NCI-H128 (cell line): ENCODE data around the gene CADM1.

Source experiments
- DNase-seq: peaks from one replicate; lab custom pipeline; 2025; ENCODE audit not compliant: unreplicated experiment; lab: John Stamatoyannopoulos, UW

The CADM1 gene

GRCh38 chr11:115290479-115290878 lies 213.7 kb downstream of the CADM1 start:
- no peak for DNase-seq

DNA sequence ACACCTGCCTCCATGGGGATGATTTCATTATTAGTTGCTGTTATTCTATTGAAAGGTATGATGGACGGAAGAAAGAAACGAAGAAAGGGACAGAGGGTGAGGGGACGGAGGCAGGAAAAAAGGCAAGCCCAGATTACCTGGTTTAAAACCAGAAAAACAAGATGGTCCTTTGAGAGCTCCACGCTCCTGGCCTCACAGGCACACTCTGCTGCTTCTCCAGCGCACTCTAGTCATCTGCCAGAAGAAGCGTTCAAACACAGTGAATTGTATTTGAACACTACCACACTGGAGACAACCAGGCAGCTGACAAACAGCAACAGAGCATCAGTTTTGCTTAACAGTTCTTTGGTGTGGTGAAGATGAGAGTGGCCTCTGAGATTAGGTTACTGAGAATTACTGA lies 216.9 kb downstream of the CADM1 start:
- no peak for DNase-seq

DNA sequence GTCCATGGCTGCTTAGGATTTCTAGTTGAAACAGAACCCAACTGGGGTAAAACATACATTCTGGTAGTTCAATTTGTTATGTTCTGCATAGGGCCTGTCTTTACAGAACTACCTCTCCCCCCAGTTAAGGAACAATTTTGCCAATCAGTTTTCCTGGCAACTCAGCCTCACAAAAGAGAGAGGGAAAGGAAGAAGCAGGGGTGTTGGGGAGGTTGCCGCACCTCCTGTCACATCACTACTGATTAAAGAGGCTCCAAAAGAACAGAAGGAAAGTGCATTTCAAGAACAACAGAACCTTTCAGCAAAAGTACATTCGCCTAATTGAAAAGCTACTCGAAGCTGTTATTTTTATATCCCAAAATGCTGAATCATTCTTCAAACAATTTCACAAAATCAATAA lies 217.6 kb downstream of the CADM1 start:
- DNase-seq: no peak

DNA sequence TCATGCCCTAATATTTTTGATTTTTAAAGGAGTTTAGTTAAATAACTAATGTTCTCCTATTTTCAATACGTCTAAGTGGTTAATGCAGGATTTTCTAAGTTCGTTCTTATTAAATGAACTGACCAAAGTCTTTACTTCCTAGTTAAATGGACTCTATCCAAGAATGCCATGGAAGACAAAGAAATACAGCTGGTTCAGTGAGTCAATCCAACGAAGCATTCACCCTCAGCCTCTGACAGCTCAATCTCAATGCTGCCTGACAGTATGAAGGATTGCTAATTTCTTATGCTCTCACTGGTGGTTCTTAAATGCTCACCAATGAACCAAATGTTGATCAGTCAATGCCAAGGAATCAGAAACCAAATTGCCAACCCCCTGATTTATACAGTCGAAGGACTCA lies 219.4 kb downstream of the CADM1 start:
- DNase-seq: no peak

- DNase-seq: no peak
Observed at GRCh38 chr11:115282923-115283322, 221.3 kb downstream of the CADM1 start.

DNA sequence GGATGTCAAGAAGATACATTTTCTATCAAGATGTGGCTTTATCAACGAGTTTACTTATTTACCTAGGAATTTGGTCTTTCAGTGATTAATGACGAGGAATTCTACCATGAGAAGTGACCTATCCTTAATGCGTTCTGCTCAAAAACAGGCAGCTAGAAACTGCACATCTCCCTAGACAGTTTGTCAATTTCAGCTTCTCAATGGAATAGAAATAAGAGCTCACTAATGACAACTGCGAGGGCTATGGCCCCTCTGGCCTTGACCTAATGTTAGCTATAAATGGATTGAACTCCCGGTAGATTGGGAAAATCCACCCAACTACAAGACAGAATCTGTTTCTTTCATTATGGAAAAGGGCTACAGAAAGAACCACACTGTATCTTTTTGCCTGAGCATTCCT lies 223.4 kb downstream of the CADM1 start:
- no peak for DNase-seq

GRCh38 chr11:115279813-115280761 lies 224.1 kb downstream of the CADM1 start:
- no peak for DNase-seq

DNA sequence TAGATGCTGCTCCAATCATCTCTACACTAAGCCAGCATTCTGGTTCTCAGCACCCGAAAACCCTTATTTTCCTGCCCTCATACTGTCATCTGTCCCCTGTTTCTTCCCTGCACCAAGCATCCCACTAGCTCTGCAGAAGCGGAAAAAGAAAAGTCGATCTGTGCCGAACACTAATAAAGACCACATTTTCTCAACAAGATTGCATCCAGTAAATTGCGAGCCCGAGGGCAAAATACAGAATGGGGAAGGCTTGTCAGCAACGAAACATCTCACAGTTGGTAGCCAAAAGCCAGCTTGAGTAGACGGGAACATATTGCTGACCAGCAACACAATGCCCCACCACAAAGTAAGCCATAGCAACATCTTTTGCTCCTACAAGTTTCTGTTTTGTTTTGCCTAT lies 227.4 kb downstream of the CADM1 start:
- no peak for DNase-seq

DNA sequence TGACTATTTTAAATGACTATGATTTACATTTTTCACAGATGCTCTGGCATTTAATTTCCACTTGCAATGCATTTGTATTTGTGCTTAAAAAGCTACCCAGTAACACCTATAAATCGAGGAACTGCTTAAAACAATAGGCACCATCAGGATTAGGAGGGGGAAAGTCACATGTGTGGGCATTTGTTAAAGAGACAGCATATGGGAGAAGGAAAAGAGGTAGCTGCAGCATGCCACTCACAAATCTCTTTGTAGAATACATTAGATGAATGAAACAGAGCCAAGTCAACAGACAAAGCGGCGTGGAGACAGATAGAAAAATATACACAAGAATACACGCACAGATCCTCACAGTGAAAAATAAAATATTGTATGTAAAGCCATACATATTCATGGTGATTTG lies 228.0 kb downstream of the CADM1 start:
- no peak for DNase-seq

DNA sequence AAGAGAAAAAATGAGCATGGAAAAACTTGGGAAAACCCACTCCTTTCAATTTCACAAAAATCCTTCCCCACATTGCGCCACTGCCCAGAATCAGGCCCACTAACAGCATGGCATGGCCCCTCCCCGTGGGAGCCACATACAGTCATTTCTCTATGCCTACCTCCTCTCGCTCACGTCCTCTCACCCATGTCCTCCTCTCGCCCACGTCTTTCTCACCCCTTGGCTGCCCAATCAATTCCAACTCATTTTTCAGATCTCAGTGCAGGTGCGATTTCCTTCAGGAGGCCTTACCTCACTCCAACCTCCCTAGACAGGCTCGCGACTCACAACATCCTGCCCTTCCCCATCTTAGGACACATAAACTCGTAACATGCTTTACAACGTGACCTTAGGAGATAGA lies 229.2 kb downstream of the CADM1 start:
- no peak for DNase-seq

- no peak for DNase-seq
Observed at GRCh38 chr11:115272925-115273324, 231.3 kb downstream of the CADM1 start.

DNA sequence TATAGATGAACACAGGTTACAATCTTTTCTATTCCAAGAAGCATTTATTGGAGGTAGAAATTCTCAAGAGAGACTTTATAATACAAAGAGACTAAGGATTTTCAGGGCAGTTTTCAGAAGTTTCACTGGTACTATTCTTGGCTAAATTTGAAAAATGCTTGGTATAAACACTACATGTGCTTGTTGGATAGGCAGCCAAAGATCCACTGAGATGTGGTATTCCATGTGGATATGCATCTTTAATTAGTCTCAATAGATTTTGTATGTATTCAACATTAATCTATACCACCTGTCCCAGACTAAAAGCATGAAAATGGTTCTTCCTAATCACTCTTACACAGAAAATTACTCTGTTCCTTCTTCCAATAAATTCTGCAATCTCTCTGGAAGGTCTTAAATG lies 232.6 kb downstream of the CADM1 start:
- no peak for DNase-seq

DNA sequence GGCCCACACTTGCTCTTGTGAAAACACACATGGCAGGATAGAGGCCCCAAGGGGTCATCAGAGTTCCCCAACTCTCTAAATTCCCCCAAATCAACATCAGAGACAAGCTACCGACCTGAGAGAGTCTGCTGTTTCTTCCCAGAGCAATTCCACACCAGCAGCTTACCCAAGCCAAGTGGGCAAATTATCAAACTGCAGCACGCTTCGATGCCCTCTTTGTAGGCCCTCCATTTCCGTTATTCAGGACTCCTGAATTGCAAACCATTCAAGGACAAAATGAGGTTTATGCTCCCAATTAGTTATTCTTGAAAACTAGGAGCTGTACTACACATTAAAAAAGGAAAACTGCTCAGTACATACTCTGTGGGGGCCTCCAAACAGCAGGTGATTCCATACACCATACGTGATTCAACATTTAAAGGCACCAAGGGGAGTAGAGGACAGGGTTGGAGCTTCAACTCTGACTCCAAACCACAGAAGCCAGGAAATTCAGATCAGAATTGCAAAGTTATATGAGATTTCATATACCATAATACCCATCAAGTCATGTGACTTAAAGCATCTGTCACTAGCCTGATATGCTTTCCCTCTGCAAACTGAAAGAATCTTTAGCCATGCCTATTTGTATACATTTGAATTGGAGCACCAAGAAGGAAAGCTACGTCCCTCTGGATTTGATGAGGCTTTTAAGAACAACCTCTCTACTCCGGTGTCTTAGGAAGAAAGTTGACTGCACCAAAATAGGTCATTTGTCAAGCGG lies 234.8 kb downstream of the CADM1 start:
- no peak for DNase-seq

- no peak for DNase-seq
Observed at GRCh38 chr11:115267871-115268270, 236.3 kb downstream of the CADM1 start.

DNA sequence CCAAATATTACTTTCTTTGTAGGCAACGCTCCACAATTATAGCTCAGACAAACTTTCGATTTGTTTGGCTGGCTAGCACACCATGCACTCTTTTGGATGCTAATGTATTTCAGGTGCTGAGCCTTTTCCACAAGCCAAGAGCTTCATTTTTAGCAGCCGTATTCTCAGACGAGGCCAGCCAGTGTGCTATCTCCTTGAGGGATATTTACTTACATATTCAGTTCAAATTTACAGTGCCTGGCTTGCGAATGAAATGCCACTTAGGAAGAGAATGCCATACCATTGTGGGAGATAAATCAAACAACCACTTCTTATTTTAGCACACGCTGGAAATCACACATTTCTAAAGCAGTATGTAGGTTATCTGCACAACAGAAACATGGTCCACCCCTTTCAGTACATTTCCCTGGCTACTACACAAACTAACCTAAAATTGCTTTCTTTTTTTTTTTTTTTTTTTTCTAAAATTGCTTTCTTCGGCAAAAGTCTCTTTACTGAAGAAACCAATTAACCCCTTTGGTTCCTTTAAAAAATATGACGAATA lies 236.9 kb downstream of the CADM1 start:
- no peak for DNase-seq

- DNase-seq: no peak
Observed at GRCh38 chr11:115266066-115266639, 238.1 kb downstream of the CADM1 start.

DNA sequence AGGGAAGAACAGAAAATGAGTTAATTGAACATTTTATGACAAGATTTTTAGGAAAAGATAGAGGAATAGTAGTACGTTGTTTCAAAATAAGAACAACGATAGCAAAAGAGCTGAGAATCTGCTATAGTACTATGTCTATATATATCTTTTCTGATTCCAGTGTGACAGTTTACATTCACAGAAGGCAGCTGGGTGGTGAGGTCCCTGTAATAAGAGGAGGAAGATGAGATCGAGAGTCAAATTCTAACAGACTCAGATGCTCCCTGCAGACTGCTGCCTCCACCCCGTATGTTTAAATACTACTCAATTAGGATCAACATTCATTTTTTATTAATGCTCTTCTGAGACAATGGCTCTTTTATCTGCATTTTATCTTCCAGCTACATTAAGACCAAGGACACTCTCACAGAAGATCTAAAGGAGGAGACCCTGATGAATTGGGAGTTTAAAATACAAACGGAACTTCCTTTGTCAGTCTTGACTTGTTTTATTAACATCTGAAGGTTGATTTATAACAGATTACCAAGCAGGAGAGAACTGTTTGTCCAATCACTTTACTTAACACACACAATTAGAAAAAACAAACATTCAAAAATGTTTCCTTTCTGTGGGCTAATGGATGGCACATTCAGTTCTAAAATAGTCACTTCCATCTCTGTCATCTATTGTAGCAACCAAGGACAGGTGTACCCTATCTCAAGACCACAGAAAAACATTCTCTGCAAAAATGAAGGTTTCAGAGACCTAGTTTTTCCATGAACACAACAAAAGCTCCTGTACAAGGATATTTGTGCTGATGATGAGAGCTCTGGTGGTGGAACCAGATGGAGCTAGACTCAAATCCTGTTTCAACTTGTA lies 240.2 kb downstream of the CADM1 start:
- DNase-seq: no peak

GRCh38 chr11:115258216-115258615 lies 246.0 kb downstream of the CADM1 start:
- DNase-seq: no peak

DNA sequence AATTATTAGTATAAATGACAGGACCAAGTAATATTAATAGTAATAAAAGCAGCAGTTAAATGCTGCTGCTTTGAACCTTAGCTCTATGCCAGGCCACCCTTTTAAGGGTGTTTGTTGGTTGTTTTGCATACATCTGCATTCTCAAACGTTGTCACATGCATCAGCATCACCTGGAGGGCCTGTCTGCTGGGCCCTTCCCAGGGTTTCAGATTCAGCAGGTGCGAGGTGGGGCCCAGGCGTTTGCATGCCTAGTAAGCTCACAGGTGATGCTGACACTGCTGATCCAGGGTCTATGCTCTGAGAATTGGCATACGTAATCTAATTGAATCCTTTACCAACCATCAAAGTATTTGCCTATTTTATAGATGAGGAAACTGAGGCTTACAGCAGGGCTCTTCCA lies 246.5 kb downstream of the CADM1 start:
- DNase-seq: no peak

DNA sequence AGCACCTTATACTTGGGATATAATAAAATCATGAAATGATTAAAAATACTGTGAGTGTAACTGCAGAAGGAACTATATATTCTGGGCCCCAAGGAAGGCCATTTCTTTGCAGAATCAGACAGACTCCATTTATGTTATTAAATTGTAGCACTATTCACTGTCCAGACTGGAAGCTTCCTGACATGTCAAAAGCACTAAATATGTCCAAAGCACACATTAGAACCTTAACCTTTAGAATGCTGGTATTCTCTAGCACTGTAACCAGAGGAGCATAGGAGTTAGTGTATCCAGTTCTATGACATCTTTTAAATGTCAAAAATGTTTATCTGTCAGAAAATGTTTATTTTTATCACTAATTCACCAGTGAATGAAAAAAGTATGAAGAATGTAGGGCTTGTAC lies 246.9 kb downstream of the CADM1 start:
- no peak for DNase-seq
